ENCODE measurements around the gene KCNG2. TPM values are rescaled to one million over a fixed set of nuclear protein-coding genes. Genes with fewer than 3 reads are reported as not detected.

The KCNG2 gene
- total RNA-seq, 2 experiments from 2014 or later = not detected

GRCh38 chr18:79905389-79905911 lies 107.7 kb downstream of the KCNG2 start:
- ATAC-seq (ENCODE audit: low read depth) = no peak
- Mint-ChIP-seq H3K27me3 (no peaks in the 10 kb centered on the region), H3K4me3 (no peak overlapping the region), H3K9me3 (peaks cover 8% of the 10 kb centered on the region), H3K36me3 (peaks cover 25% of the 10 kb centered on the region), H3K4me1 (peaks cover 5% of the 10 kb centered on the region), H3K27ac (no peak overlapping the region)
- POLR2A ChIA-PET = no interaction called here
- no peak for DNase-seq

- ATAC-seq (ENCODE audit: low read depth) (no peak), DNase-seq (no peak)
- Mint-ChIP-seq H3K27ac (no peak overlapping the region), H3K36me3 (peaks cover 27% of the 10 kb centered on the region), H3K9me3 (peaks cover 8% of the 10 kb centered on the region), H3K4me1 (peaks cover 8% of the 10 kb centered on the region), H3K27me3 (no peaks in the 10 kb centered on the region), H3K4me3 (no peak overlapping the region)
- POLR2A ChIA-PET = no interaction called here
Observed at GRCh38 chr18:79905993-79906392, 108.3 kb downstream of the KCNG2 start.

GRCh38 chr18:79906706-79907105 lies 109.0 kb downstream of the KCNG2 start:
- POLR2A ChIA-PET = no interaction called here
- peaks cover 25% of the 10 kb centered on the region for H3K36me3 Mint-ChIP-seq
- peaks cover 8% of the 10 kb centered on the region for H3K9me3 Mint-ChIP-seq
- no peak for ATAC-seq (ENCODE audit: low read depth)
- H3K4me3 Mint-ChIP-seq = no peak overlapping the region
- peaks cover 8% of the 10 kb centered on the region for H3K4me1 Mint-ChIP-seq
- H3K27me3 Mint-ChIP-seq = no peaks in the 10 kb centered on the region
- no peak overlapping the region for H3K27ac Mint-ChIP-seq
- DNase-seq = no peak

- peaks cover 38% of the 10 kb centered on the region for H3K36me3 Mint-ChIP-seq
- H3K27ac Mint-ChIP-seq = peak overlapping the region; percentile 70
- DNase-seq (no peak), ATAC-seq (ENCODE audit: low read depth) (no peak)
- H3K27me3 Mint-ChIP-seq = no peaks in the 10 kb centered on the region
- peaks cover 32% of the 10 kb centered on the region for H3K4me1 Mint-ChIP-seq
- H3K4me3 Mint-ChIP-seq = no peak overlapping the region
- peaks cover 8% of the 10 kb centered on the region for H3K9me3 Mint-ChIP-seq
- POLR2A ChIA-PET = no interaction called here
Observed at GRCh38 chr18:79910563-79911343, 113.0 kb downstream of the KCNG2 start.

- Mint-ChIP-seq H3K36me3 (peaks cover 46% of the 10 kb centered on the region), H3K9me3 (peaks cover 8% of the 10 kb centered on the region), H3K4me3 (no peak overlapping the region), H3K27me3 (no peaks in the 10 kb centered on the region), H3K27ac (no peak overlapping the region), H3K4me1 (peaks cover 29% of the 10 kb centered on the region)
- POLR2A ChIA-PET = no interaction called here
- DNase-seq = no peak
- no peak for ATAC-seq (ENCODE audit: low read depth)
Observed at GRCh38 chr18:79911344-79912270, 113.9 kb downstream of the KCNG2 start.

- peaks cover 29% of the 10 kb centered on the region for H3K4me1 Mint-ChIP-seq
- H3K27me3 Mint-ChIP-seq = no peaks in the 10 kb centered on the region
- POLR2A ChIA-PET = interaction anchor here (1.0 to 1.2 kb wide), 2 partner anchors 39 to 75 kb away, joined by 4 read pairs; partner anchors contain the start of genes SLC66A2 and TXNL4A
- peaks cover 51% of the 10 kb centered on the region for H3K36me3 Mint-ChIP-seq
- ATAC-seq (ENCODE audit: low read depth) (peak; percentile 96), DNase-seq (peak; percentile 62)
- H3K4me3 Mint-ChIP-seq = peak overlapping the region; percentile 43
- H3K9me3 Mint-ChIP-seq = peaks cover 8% of the 10 kb centered on the region
- peak overlapping the region; percentile 90 for H3K27ac Mint-ChIP-seq
Observed at GRCh38 chr18:79912409-79912991, 114.8 kb downstream of the KCNG2 start.

- no peak for DNase-seq
- H3K36me3 Mint-ChIP-seq = peaks cover 55% of the 10 kb centered on the region
- H3K27ac Mint-ChIP-seq = peak overlapping the region; percentile 90
- H3K4me3 Mint-ChIP-seq = peak overlapping the region; percentile 43
- POLR2A ChIA-PET = interaction anchor here (0.8 to 1.2 kb wide), 3 partner anchors 38 to 120 kb away, joined by 3 to 4 read pairs (median 4); partner anchors contain the start of genes SLC66A2 and TXNL4A
- no peaks in the 10 kb centered on the region for H3K27me3 Mint-ChIP-seq
- peaks cover 8% of the 10 kb centered on the region for H3K9me3 Mint-ChIP-seq
- ATAC-seq (ENCODE audit: low read depth) = no peak
- peaks cover 29% of the 10 kb centered on the region for H3K4me1 Mint-ChIP-seq
Observed at GRCh38 chr18:79912994-79913831, 115.5 kb downstream of the KCNG2 start.

- no peaks in the 10 kb centered on the region for H3K27me3 Mint-ChIP-seq
- peaks cover 29% of the 10 kb centered on the region for H3K4me1 Mint-ChIP-seq
- no peak for ATAC-seq (ENCODE audit: low read depth)
- peak overlapping the region; percentile 90 for H3K27ac Mint-ChIP-seq
- POLR2A ChIA-PET = no interaction called here
- H3K4me3 Mint-ChIP-seq = no peak overlapping the region
- DNase-seq = no peak
- H3K9me3 Mint-ChIP-seq = peaks cover 2% of the 10 kb centered on the region
- peaks cover 48% of the 10 kb centered on the region for H3K36me3 Mint-ChIP-seq
Observed at GRCh38 chr18:79914614-79915160, 116.9 kb downstream of the KCNG2 start.

- DNase-seq (peak; percentile 28), ATAC-seq (ENCODE audit: low read depth) (no peak)
- Mint-ChIP-seq H3K27me3 (no peaks in the 10 kb centered on the region), H3K4me1 (peaks cover 27% of the 10 kb centered on the region), H3K27ac (no peak overlapping the region), H3K9me3 (peaks cover under 1% of the 10 kb centered on the region), H3K4me3 (no peak overlapping the region), H3K36me3 (peaks cover 45% of the 10 kb centered on the region)
- POLR2A ChIA-PET = no interaction called here
Observed at GRCh38 chr18:79915161-79916127, 117.7 kb downstream of the KCNG2 start.

GRCh38 chr18:79916128-79916494 lies 118.4 kb downstream of the KCNG2 start:
- ATAC-seq (ENCODE audit: low read depth) = no peak
- H3K4me1 Mint-ChIP-seq = peaks cover 24% of the 10 kb centered on the region
- H3K27me3 Mint-ChIP-seq = no peaks in the 10 kb centered on the region
- peaks cover 43% of the 10 kb centered on the region for H3K36me3 Mint-ChIP-seq
- POLR2A ChIA-PET = no interaction called here
- H3K27ac Mint-ChIP-seq = no peak overlapping the region
- no peak for DNase-seq
- H3K9me3 Mint-ChIP-seq = no peaks in the 10 kb centered on the region
- H3K4me3 Mint-ChIP-seq = no peak overlapping the region

- Mint-ChIP-seq H3K27ac (peak overlapping the region; percentile 42), H3K4me3 (no peak overlapping the region), H3K4me1 (peaks cover 24% of the 10 kb centered on the region), H3K27me3 (no peaks in the 10 kb centered on the region), H3K9me3 (no peaks in the 10 kb centered on the region), H3K36me3 (peaks cover 43% of the 10 kb centered on the region)
- POLR2A ChIA-PET = no interaction called here
- ATAC-seq (ENCODE audit: low read depth) = no peak
- DNase-seq = peak; percentile 27
Observed at GRCh38 chr18:79916546-79917168, 118.9 kb downstream of the KCNG2 start.

Measured in activated naive CD8-positive, alpha-beta T cell treated with anti-CD3 and anti-CD28 coated beads, Interleukin-2, amount 10 ng/mL, durations not matched to agents 7 days and 5 days (primary cell).